ENCODE measurements around the gene TEX2.

- TF ChIP-seq EZH2 (IDR thresholded peaks at IDR 0.05; ENCODE audit: insufficient read depth, poor library complexity, severe bottlenecking) (no peak), EZH2phosphoT487 (IDR thresholded peaks at IDR 0.05; ENCODE audit: insufficient read depth, low read depth) (no peak)
Observed at GRCh38 chr17:64240741-64241347, 22.2 kb downstream of the TEX2 start.

Data from GM23248 (cell line).